Daoy (cell line): ENCODE results near the gene NRDC. TPM values are rescaled to one million over a fixed set of nuclear protein-coding genes. Genes with fewer than 3 reads are reported as not detected.
A peak's percentile ranks its signal among the peaks of the same experiment; 100 is the strongest.
"Not testable (repeated sequence)": the region's sequence is repeated elsewhere in the genome, so short reads cannot be mapped to it uniquely, and the experiment has no call there.

Experiments
- DNase-seq: peaks from one replicate; pipeline ENCODE4 v3.0.0-alpha.2; 2015; ENCODE audit warnings: low read depth
- total RNA-seq: library from RNA; depleted of rRNA; stranded (reverse); fragments of >200 nt; shearing (Covaris generic); gene quantifications from 2 replicates; pipeline ENCODE4 v1.2.3, GENCODE V29; 2014

Gene NRDC
- total RNA-seq, 1 experiment from 2014 or later = 47.0 TPM

- DNase-seq = peak; percentile 82
Observed at GRCh38 chr1:51897699-51898031, 19.1 kb upstream of the NRDC start.

- not testable (repeated sequence) for DNase-seq
Observed at GRCh38 chr1:51894748-51895147, 16.2 kb upstream of the NRDC start.

GRCh38 chr1:51878308-51878615 lies 265 bp downstream of the NRDC start:
- no peak for DNase-seq

GRCh38 chr1:51877434-51878307 lies 856 bp downstream of the NRDC start:
- peak; percentile 25 for DNase-seq

- DNase-seq = no peak
Observed at GRCh38 chr1:51875836-51876235, 2.7 kb downstream of the NRDC start.

GRCh38 chr1:51875291-51875772 lies 3.2 kb downstream of the NRDC start:
- DNase-seq = no peak

GRCh38 chr1:51873270-51873669 lies 5.3 kb downstream of the NRDC start:
- DNase-seq = not testable (repeated sequence)

- no peak for DNase-seq
Observed at GRCh38 chr1:51871351-51871975, 7.1 kb downstream of the NRDC start.

- DNase-seq = no peak
Observed at GRCh38 chr1:51870603-51871350, 7.8 kb downstream of the NRDC start.

GRCh38 chr1:51867479-51868232 lies 10.9 kb downstream of the NRDC start:
- DNase-seq = no peak

GRCh38 chr1:51863384-51863783 lies 15.1 kb downstream of the NRDC start:
- DNase-seq = no peak

GRCh38 chr1:51861669-51862068 lies 16.9 kb downstream of the NRDC start:
- DNase-seq = no peak

GRCh38 chr1:51859735-51860134 lies 18.8 kb downstream of the NRDC start:
- no peak for DNase-seq

GRCh38 chr1:51859333-51859732 lies 19.2 kb downstream of the NRDC start:
- no peak for DNase-seq

GRCh38 chr1:51858892-51859291 lies 19.6 kb downstream of the NRDC start:
- DNase-seq = no peak

- no peak for DNase-seq
Observed at GRCh38 chr1:51856745-51857144, 21.8 kb downstream of the NRDC start.

- no peak for DNase-seq
Observed at GRCh38 chr1:51855624-51856023, 22.9 kb downstream of the NRDC start.

- no peak for DNase-seq
Observed at GRCh38 chr1:51853360-51853759, 25.2 kb downstream of the NRDC start.

GRCh38 chr1:51851882-51852396 lies 26.6 kb downstream of the NRDC start:
- DNase-seq = no peak

- DNase-seq = no peak
Observed at GRCh38 chr1:51850420-51851223, 27.9 kb downstream of the NRDC start.
